NCI-H187 (cell line): Measurements from ENCODE around the gene SMAD9.
A peak's percentile ranks its signal among the peaks of the same experiment; 100 is the strongest.

Experiments used
- DNase-seq, 2 experiments: peaks; one replicate each; lab custom pipeline; 2025; lab: John Stamatoyannopoulos, UW

The SMAD9 gene

GRCh38 chr13:36817996-36818803 is 101.8 kb downstream of the SMAD9 start:
- no peak for DNase-seq

DNA sequence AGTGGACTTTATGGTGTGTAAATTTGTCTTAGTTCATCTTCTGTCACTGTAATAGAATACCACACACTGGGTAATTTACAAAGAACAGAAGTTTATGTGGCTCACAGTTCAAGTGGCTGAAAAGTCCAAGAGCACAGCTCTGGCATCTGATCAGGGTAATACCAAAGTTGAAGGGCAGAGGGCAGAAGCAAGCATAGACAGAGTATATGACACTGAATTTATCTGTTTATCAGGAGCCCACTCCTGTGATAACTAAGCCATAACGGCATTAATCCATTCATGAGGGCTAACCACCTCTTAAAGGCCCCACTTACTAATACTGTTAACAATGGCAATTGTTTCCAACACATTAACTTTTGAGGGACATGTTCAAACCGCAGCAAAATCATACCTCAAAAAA is 105.0 kb downstream of the SMAD9 start:
- DNase-seq, result no peak

- peak in 1 of 2 experiments; percentile 15 for DNase-seq
Measured at GRCh38 chr13:36814465-36814864, 105.6 kb downstream of the SMAD9 start.

- DNase-seq, result no peak
Measured at GRCh38 chr13:36813225-36813624, 106.8 kb downstream of the SMAD9 start.

DNA sequence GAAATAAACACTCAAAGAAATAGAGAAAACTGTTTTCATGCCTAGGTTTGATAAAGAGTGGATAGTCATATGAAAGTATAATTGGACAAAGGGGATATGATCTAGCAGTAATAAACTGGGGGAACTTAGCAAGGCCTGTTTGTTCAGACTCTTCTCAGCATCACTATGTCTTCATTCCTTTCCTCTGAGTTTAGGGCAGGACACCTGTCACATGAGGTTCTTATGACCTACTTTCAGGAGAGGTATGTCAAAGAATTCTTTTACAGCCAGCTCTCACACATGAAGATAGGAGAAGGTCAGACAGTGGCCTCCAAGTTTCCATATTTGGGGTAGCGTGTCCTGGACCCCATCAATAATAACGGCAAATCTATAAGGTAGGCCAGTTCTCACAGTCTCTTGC is 112.4 kb downstream of the SMAD9 start:
- DNase-seq, result no peak

- no peak for DNase-seq
Measured at GRCh38 chr13:36806102-36806501, 113.9 kb downstream of the SMAD9 start.

DNA sequence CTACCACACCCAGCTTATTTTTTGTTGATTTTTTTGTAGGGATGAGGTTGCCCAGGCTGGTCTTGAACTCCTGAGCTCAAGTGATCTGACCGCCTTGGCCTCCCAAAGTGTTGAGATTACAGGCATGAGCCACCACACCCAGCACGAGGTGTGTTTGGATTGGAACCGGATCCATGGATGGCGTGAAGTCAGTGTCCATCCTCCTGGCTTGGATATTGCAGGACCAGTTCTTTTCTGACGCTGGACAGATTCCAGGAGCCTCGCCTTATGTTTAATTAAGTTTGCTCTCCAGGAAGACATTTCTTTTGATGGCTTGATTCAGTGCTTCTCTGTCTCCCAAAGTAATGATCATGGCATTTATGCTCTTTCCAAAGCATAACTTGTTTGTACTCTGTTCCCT is 115.5 kb downstream of the SMAD9 start:
- DNase-seq, result no peak

DNA sequence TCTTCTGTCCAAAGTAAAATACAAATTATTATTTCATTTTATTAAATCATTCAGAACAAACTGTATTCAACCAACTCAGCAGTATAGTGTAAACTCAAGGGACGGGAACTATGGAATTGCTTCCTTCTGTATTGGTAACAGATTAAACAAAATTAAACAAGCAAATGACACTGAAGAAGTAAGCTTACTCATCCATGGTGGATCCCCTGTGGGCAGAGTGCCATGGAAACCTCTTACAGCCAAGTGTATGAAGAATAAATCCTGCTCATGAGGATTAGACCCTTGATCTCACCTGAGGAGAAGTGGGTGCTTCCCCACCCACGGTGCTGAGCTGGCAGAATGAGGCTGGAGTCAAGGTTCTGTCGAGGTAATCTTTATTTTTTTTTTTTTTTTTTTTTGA is 119.0 kb downstream of the SMAD9 start:
- DNase-seq, result no peak

GRCh38 chr13:36796052-36796451 is 124.0 kb downstream of the SMAD9 start:
- DNase-seq, result no peak

GRCh38 chr13:36795463-36795862 is 124.6 kb downstream of the SMAD9 start:
- no peak for DNase-seq
